Naive B cell (primary cell): ENCODE measurements around the gene FADS2. TPM values are rescaled to one million over a fixed set of nuclear protein-coding genes. Genes with fewer than 3 reads are reported as not detected.

Experiments
- ATAC-seq, 2 donors: fragments of 150-1000 bp; cut with Tn5 transposase; 2 replicates each; pipeline ENCODE4 v1.10.0; 2021; ENCODE audit warnings: low read depth in 2 of 2, mild to moderate bottlenecking in 2 of 2, moderate library complexity in 2 of 2
- DNase-seq: peaks from one replicate; pipeline ENCODE4 v3.0.0; 2022
- H3K27ac Mint-ChIP-seq, 6 donors: one replicate each; pipeline ENCODE4 v1.8.0; 2020 to 2022; ENCODE audit warnings: mild to moderate bottlenecking in 6 of 6, mixed read lengths in 6 of 6, moderate library complexity in 5 of 6, inconsistent platforms in 2 of 6
- H3K27me3 Mint-ChIP-seq, 3 donors: one replicate each; pipeline ENCODE4 v1.8.0; 2021 to 2022; ENCODE audit warnings: mixed read lengths in 3 of 3, mild to moderate bottlenecking in 1 of 3
- H3K36me3 Mint-ChIP-seq, 2 donors: one replicate each; pipeline ENCODE4 v1.8.0; 2020 to 2022; ENCODE audit warnings: mixed read lengths in 2 of 2, inconsistent platforms in 1 of 2, mild to moderate bottlenecking in 1 of 2
- H3K4me1 Mint-ChIP-seq, 3 donors: one replicate each; pipeline ENCODE4 v1.8.0; 2020 to 2022; ENCODE audit warnings: mixed read lengths in 3 of 3, inconsistent platforms in 1 of 3, mild to moderate bottlenecking in 1 of 3, moderate library complexity in 1 of 3
- H3K4me3 Mint-ChIP-seq, 8 donors: one replicate each; pipeline ENCODE4 v1.8.0; 2020 to 2022; ENCODE audit warnings: mild to moderate bottlenecking in 8 of 8, mixed read lengths in 8 of 8, moderate library complexity in 8 of 8, inconsistent platforms in 2 of 8
- H3K9me3 Mint-ChIP-seq, 7 donors: one replicate each; pipeline ENCODE4 v1.8.0; 2020 to 2022; ENCODE audit warnings: mixed read lengths in 7 of 7, mild to moderate bottlenecking in 5 of 7, inconsistent platforms in 2 of 7, moderate library complexity in 1 of 7
- polyA plus RNA-seq, 6 donors: library from polyadenylated mRNA; unstranded; fragments of 300-500 nt; fragmentation: Illumina TruSeq; gene quantifications; one replicate each; pipeline ENCODE4 v1.2.3, GENCODE V29; 2021; ENCODE audit warnings: low read depth in 6 of 6

The FADS2 gene
- polyA plus RNA-seq, 6 donors from 2014 or later, result 0.92 to 11.5 (median 2.0) TPM; not detected in 1

- H3K27ac Mint-ChIP-seq, result peak overlapping the region in 2 of 6 donors; percentile 27 to 62
- no peak overlapping the region for H3K4me3 Mint-ChIP-seq
- DNase-seq, result no peak
- H3K36me3 Mint-ChIP-seq, result no peaks in the 10 kb centered on the region
- peaks cover 0 to 6% (median 0%) of the 10 kb centered on the region in 3 donors for H3K4me1 Mint-ChIP-seq
- no peaks in the 10 kb centered on the region for H3K27me3 Mint-ChIP-seq
- no peak for ATAC-seq
- no peaks in the 10 kb centered on the region for H3K9me3 Mint-ChIP-seq
Observed at GRCh38 chr11:61802605-61803004, 25.5 kb upstream of the FADS2 start.

GRCh38 chr11:61803889-61804647 is 24.0 kb upstream of the FADS2 start:
- Mint-ChIP-seq H3K36me3 (no peaks in the 10 kb centered on the region), H3K27ac (peak overlapping the region in 1 of 6 donors; percentile 32), H3K9me3 (no peaks in the 10 kb centered on the region), H3K4me3 (no peak overlapping the region), H3K27me3 (no peaks in the 10 kb centered on the region), H3K4me1 (peaks cover 0 to 6% (median 0%) of the 10 kb centered on the region in 3 donors)
- DNase-seq, result no peak
- ATAC-seq, result no peak

- H3K27me3 Mint-ChIP-seq, result no peaks in the 10 kb centered on the region
- no peak for ATAC-seq
- H3K4me3 Mint-ChIP-seq, result no peak overlapping the region
- DNase-seq, result no peak
- H3K9me3 Mint-ChIP-seq, result no peaks in the 10 kb centered on the region
- peaks cover 0 to 6% (median 0%) of the 10 kb centered on the region in 3 donors for H3K4me1 Mint-ChIP-seq
- H3K27ac Mint-ChIP-seq, result peak overlapping the region in 1 of 6 donors; percentile 72
- no peaks in the 10 kb centered on the region for H3K36me3 Mint-ChIP-seq
Observed at GRCh38 chr11:61805146-61805545, 23.0 kb upstream of the FADS2 start.

GRCh38 chr11:61806785-61807184 is 21.3 kb upstream of the FADS2 start:
- Mint-ChIP-seq H3K36me3 (no peaks in the 10 kb centered on the region), H3K27me3 (no peaks in the 10 kb centered on the region), H3K4me3 (no peak overlapping the region), H3K9me3 (no peaks in the 10 kb centered on the region), H3K27ac (no peak overlapping the region), H3K4me1 (peaks cover 0 to 6% (median 2%) of the 10 kb centered on the region in 3 donors)
- ATAC-seq (no peak), DNase-seq (no peak)

GRCh38 chr11:61810671-61811175 is 17.4 kb upstream of the FADS2 start:
- Mint-ChIP-seq H3K36me3 (no peaks in the 10 kb centered on the region), H3K27ac (no peak overlapping the region), H3K9me3 (peaks cover 0 to 1% (median 0%) of the 10 kb centered on the region in 7 donors), H3K27me3 (no peaks in the 10 kb centered on the region), H3K4me3 (no peak overlapping the region), H3K4me1 (peaks cover 8 to 16% (median 12%) of the 10 kb centered on the region in 3 donors)
- DNase-seq (no peak), ATAC-seq (no peak)

GRCh38 chr11:61811831-61812230 is 16.3 kb upstream of the FADS2 start:
- peaks cover 0 to 1% (median 0%) of the 10 kb centered on the region in 7 donors for H3K9me3 Mint-ChIP-seq
- DNase-seq (no peak), ATAC-seq (no peak)
- H3K27ac Mint-ChIP-seq, result no peak overlapping the region
- H3K4me1 Mint-ChIP-seq, result peaks cover 11 to 23% (median 20%) of the 10 kb centered on the region in 3 donors
- H3K36me3 Mint-ChIP-seq, result no peaks in the 10 kb centered on the region
- no peak overlapping the region for H3K4me3 Mint-ChIP-seq
- no peaks in the 10 kb centered on the region for H3K27me3 Mint-ChIP-seq

GRCh38 chr11:61812736-61813411 is 15.2 kb upstream of the FADS2 start:
- H3K9me3 Mint-ChIP-seq, result peaks cover 0 to 1% (median 0%) of the 10 kb centered on the region in 7 donors
- peak overlapping the region in 3 of 8 donors; percentile 47 to 64 (median 59) for H3K4me3 Mint-ChIP-seq
- no peak overlapping the region for H3K27ac Mint-ChIP-seq
- H3K27me3 Mint-ChIP-seq, result no peaks in the 10 kb centered on the region
- ATAC-seq (no peak), DNase-seq (no peak)
- H3K4me1 Mint-ChIP-seq, result peaks cover 11 to 23% (median 20%) of the 10 kb centered on the region in 3 donors
- no peaks in the 10 kb centered on the region for H3K36me3 Mint-ChIP-seq

- Mint-ChIP-seq H3K27me3 (no peaks in the 10 kb centered on the region), H3K36me3 (no peaks in the 10 kb centered on the region), H3K4me1 (peaks cover 11 to 23% (median 20%) of the 10 kb centered on the region in 3 donors), H3K4me3 (peak overlapping the region; percentile 81 to 97 (median 93)), H3K27ac (peak overlapping the region in 3 of 6 donors; percentile 27 to 86 (median 53)), H3K9me3 (peaks cover 0 to 1% (median 0%) of the 10 kb centered on the region in 7 donors)
- ATAC-seq (no peak), DNase-seq (no peak)
Observed at GRCh38 chr11:61814247-61814957, 13.7 kb upstream of the FADS2 start.

- peak; percentile 33 for DNase-seq
- peak; percentile 24 to 25 for ATAC-seq
- peaks cover 0 to 1% (median 0%) of the 10 kb centered on the region in 7 donors for H3K9me3 Mint-ChIP-seq
- peaks cover 11 to 23% (median 20%) of the 10 kb centered on the region in 3 donors for H3K4me1 Mint-ChIP-seq
- peak overlapping the region; percentile 81 to 97 (median 93) for H3K4me3 Mint-ChIP-seq
- peaks cover 0 to 3% (median 0%) of the 10 kb centered on the region in 3 donors for H3K27me3 Mint-ChIP-seq
- H3K27ac Mint-ChIP-seq, result peak overlapping the region in 5 of 6 donors; percentile 9 to 95 (median 60)
- no peaks in the 10 kb centered on the region for H3K36me3 Mint-ChIP-seq
Observed at GRCh38 chr11:61814958-61815789, 12.9 kb upstream of the FADS2 start.

GRCh38 chr11:61815790-61816735 is 12.0 kb upstream of the FADS2 start:
- Mint-ChIP-seq H3K4me1 (peaks cover 11 to 23% (median 20%) of the 10 kb centered on the region in 3 donors), H3K36me3 (no peaks in the 10 kb centered on the region), H3K27me3 (peaks cover 0 to 4% (median 0%) of the 10 kb centered on the region in 3 donors), H3K9me3 (peaks cover 0 to 1% (median 0%) of the 10 kb centered on the region in 7 donors), H3K27ac (peak overlapping the region; percentile 27 to 95 (median 94)), H3K4me3 (peak overlapping the region; percentile 81 to 97 (median 93))
- DNase-seq (peak; percentile 52), ATAC-seq (peak; percentile 71 to 74)

GRCh38 chr11:61816736-61817455 is 11.2 kb upstream of the FADS2 start, which contains the start of gene FADS1:
Gene FADS1, minus strand, starts transcription at chr11:61817003. Its CDS starts 74 bp downstream, at chr11:61816929.
- Mint-ChIP-seq H3K27ac (peak within 1 kb of the TSS; percentile 27 to 95 (median 94)), H3K4me3 (peak within 1 kb of the TSS; percentile 81 to 97 (median 93)), H3K27me3 (peaks cover 0 to 4% (median 0%) of the 10 kb centered on the region in 3 donors), H3K4me1 (peaks cover 9 to 23% (median 20%) of the 10 kb centered on the region in 3 donors), H3K36me3 (no peaks in the 10 kb centered on the region), H3K9me3 (peaks cover 0 to 1% (median 0%) of the 10 kb centered on the region in 7 donors)
- DNase-seq, result peak; percentile 72
- peak; percentile 66 to 67 for ATAC-seq
